ENCODE results near the gene EIF5.

DNA sequence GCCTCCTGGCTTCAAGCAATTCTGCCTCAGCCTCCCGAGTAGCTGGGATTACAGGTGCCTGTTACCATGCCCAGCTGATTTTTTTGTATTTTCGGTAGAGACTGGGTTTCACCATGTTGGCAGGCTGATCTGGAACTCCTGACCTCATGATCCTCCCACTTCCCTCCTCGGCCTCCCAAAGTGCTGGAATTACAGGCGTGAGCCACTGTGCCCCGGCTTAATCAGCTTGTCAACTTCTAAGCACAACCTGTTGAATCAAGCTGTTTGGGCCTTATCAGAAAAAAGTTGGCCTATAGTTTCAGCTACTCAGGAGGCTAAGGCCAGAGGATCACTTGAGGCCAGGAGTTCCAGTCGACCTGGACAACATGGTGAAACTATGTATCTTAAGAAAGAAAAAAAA lies 59.0 kb downstream of the EIF5 start:
- TF ChIP-seq, protein P1, sequence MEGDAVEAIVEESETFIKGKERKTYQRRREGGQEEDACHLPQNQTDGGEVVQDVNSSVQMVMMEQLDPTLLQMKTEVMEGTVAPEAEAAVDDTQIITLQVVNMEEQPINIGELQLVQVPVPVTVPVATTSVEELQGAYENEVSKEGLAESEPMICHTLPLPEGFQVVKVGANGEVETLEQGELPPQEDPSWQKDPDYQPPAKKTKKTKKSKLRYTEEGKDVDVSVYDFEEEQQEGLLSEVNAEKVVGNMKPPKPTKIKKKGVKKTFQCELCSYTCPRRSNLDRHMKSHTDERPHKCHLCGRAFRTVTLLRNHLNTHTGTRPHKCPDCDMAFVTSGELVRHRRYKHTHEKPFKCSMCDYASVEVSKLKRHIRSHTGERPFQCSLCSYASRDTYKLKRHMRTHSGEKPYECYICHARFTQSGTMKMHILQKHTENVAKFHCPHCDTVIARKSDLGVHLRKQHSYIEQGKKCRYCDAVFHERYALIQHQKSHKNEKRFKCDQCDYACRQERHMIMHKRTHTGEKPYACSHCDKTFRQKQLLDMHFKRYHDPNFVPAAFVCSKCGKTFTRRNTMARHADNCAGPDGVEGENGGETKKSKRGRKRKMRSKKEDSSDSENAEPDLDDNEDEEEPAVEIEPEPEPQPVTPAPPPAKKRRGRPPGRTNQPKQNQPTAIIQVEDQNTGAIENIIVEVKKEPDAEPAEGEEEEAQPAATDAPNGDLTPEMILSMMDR (IDR thresholded peaks at IDR 0.05): no peak
- no peak for TF ChIP-seq ZFX (IDR thresholded peaks at IDR 0.05; ENCODE audit: borderline replicate concordance)
